Camera-type eye (tissue), 1 donor: ENCODE measurements around the gene PRSS58. TPM values are rescaled to one million over a fixed set of nuclear protein-coding genes. Genes with fewer than 3 reads are reported as not detected.

Experiments
- total RNA-seq: library from RNA; depleted of rRNA; stranded (reverse); fragments of >200 nt; gene quantifications from one replicate; pipeline ENCODE4 v1.2.3, GENCODE V29; 2014

PRSS58 gene
- total RNA-seq, result not detected

GRCh38 chr7:142257958-142258357 is at the start of gene PRSS58:
Gene PRSS58, minus strand, starts transcription at chr7:142258058. Its CDS starts 351 bp downstream, at chr7:142257707.

Other genes starting within 250 kb of the PRSS58 start
- 1.8 TPM for gene MGAM2, start 146.3 kb downstream of the PRSS58 start, total RNA-seq